GM21381 (cell line): ENCODE measurements around the gene SYNE2.
A peak's percentile ranks its signal among the peaks of the same experiment; 100 is the strongest.

ENCODE experiments used
- ATAC-seq: cut with Tn5 transposase; IDR thresholded peaks from one replicate; pipeline ENCODE4 v1.9.1; 2021; ENCODE audit warnings: mild to moderate bottlenecking, moderate library complexity; ENCODE audit not compliant: unreplicated experiment

SYNE2 gene

DNA sequence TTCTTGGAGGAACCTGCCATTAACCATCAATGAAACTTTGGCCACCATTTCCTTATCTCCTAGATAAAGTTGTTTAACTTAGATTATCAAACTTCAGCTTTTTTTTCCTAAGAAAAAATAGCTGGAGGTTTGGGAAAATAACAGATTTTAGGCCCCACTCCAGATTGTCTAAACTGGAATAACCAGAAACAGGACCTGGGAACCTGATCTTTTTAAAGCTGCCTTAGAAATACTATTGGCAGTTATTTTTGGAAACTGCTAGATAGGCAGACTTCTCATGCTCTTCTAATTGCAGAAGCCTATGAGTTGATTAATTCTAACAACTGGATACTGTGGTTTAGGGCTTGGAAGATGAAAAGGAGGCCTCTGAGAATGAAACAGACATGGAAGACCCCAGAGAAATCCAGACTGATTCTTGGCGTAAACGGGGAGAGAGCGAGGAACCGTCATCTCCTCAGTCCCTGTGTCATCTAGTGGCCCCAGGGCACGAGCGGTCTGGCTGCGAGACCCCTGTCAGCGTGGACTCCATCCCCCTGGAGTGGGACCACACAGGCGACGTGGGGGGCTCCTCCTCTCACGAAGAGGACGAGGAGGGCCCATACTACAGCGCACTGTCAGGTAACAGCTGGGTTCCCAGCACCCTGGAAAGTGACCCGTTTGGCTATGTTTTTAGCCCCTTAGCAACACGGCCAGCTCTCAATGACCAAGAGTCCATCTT lies 361.2 kb downstream of the SYNE2 start:
- no peak for ATAC-seq

DNA sequence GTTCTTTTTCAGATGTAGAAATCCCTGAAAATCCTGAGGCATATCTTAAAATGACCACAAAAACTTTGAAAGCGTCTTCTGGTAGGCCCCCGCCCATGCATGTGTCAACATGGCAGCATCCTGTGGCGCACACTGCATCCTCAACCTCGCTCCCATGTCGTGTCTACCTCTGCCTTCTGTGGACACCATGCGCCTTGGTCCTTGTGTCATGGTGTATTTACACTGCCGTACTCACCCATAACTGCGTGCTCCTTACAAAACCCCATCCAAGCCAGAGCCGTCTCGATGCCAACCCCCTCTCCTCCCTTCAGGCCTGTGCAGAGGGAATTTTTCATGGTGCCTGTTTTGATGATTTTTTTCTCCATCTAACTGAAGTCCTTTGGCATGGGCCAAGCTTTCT lies 362.5 kb downstream of the SYNE2 start:
- no peak for ATAC-seq

GRCh38 chr14:64215978-64216377 lies 363.2 kb downstream of the SYNE2 start:
- no peak for ATAC-seq

DNA sequence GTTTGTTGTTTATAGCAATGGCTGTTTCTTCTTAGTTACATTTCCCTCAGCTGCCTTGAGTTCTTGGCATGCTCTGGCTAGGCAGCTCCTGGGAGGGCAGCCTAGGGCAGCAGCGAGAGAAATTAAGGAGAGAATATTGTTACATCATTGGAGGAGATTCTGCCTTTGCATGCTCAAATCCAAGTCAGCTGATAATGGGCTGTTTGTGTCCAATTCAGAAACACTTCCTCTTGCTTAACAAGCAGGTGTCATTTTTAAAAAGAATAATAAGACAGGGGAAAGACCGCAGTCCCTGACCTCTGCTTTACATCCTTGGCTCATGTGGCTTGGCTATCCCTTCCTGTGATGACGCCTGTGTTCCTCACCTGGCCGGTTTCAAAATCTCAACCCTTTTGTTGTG lies 364.5 kb downstream of the SYNE2 start:
- ATAC-seq, result peak; percentile 51

DNA sequence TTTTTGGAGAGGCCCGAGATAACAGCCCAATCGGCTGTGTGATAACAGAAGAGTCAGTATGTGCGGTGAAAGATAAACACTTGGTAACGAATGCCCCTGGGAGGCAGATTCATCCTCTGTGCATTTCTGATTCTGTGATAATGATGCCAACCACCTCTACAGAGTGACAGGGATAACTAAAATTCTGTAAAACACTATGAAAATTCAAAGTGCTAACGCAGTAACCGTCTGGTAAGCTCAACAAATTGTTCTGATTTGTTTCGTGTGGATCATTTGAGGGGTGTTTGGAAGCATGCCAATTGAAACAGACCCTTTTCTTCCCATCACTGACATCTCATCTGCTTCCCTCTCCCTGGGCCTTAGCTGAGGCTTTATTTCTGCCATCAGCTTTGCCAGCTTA lies 365.0 kb downstream of the SYNE2 start:
- no peak for ATAC-seq

GRCh38 chr14:64218344-64219240 lies 365.8 kb downstream of the SYNE2 start:
- peak; percentile 54 for ATAC-seq

DNA sequence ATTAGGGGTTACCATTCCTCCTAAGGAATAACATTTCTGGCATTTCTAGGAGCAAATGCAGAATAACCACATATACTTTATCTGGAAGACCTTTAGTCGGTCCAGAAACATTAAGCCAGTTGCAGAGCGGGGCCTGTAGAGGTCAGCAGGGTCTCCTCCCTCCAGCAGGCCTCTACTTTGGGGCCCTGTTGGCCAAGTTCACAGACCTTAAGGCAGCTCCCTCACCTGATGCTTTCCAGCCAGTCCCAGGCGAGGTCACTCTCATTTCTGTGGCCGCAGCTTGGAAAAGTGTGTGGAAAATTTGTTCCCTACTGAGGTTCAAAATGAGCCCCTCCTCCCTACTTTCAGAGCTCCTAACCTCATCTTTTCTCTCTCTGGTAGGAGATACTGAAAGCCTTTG lies 367.3 kb downstream of the SYNE2 start:
- no peak for ATAC-seq

DNA sequence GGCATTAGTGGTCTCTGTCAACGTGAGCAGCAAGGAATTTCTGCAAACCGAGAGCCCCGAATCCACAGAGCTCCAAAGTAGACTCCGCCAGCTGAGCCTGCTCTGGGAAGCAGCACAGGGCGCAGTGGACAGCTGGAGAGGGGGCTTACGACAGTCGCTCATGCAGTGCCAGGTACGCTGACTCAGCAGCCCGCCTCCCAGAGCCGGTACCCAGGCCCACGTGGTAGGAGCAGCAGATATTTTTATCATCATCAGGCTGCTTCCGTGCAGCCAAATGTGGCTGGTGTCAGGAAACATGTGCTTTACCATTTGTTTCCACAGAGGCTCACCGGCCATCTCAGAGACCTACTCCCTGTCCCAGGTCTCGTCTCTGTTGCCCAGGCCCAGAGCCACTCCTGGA lies 367.7 kb downstream of the SYNE2 start:
- no peak for ATAC-seq

DNA sequence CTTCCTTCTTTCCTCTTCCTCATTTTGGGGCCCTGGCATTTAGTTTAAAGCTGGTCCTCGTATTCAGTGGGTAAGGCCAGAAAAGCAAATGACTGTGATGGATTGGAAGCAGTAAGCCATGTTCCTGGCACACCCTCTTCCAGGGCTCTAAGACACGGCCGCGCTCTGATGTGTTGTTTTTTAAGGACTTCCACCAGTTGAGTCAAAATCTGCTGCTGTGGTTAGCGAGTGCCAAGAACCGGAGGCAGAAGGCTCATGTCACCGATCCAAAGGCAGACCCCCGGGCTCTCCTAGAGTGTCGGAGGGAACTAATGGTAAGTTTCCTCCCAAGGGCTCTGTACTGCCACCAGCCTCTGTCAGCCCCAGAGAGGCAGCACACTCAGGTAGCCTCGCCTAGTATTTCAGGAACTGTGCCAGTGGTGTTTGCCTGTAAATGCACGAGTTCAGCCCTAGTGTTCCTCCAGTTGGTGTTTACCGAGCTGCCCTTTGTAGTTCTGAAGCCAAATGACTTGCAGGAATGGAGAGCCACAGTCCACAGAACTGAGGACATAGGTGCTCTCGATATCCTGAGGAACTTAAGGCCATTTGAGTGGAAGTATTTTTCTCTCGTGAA lies 368.7 kb downstream of the SYNE2 start:
- no peak for ATAC-seq

- ATAC-seq, result no peak
Observed at GRCh38 chr14:64225151-64225757, 372.4 kb downstream of the SYNE2 start.

GRCh38 chr14:64227856-64228255 lies 375.1 kb downstream of the SYNE2 start:
- no peak for ATAC-seq

GRCh38 chr14:64229489-64229888 lies 376.7 kb downstream of the SYNE2 start:
- ATAC-seq, result no peak

DNA sequence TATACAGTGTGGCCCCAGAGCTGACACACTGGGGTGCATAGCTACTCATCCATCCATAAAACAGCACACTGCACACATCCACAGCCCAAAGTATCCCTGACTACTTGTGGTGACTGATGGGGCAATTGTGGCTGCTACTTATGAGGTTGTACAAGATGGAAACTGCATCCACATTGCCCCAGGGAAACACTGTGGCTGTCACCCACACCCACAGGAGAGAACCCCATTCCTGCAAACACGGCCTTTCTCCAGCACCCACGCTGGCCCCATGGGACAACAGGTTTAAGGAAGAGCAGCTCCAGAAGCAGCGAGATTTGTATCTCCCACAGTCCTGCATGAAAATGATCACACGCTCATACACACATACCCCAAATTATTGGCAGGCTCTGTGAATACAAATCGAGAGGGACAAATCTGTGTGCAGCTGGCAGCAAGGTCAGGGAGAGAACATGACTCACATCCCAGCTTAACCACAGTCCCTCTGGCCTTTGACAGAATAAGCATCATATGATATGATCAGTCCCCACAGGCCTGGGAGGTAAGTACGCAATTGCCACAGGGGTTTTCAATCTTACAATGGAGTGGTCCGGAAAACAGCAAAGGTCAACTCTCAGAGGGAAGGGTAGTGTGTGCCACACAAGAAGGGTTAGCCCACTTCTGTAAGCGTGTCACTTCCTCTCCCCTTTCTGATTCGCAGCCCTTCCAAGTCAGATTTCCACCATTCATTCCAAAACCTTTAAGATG lies 379.5 kb downstream of the SYNE2 start:
- ATAC-seq, result peak; percentile 50

- ATAC-seq, result no peak
Observed at GRCh38 chr14:64232944-64233343, 380.1 kb downstream of the SYNE2 start.

DNA sequence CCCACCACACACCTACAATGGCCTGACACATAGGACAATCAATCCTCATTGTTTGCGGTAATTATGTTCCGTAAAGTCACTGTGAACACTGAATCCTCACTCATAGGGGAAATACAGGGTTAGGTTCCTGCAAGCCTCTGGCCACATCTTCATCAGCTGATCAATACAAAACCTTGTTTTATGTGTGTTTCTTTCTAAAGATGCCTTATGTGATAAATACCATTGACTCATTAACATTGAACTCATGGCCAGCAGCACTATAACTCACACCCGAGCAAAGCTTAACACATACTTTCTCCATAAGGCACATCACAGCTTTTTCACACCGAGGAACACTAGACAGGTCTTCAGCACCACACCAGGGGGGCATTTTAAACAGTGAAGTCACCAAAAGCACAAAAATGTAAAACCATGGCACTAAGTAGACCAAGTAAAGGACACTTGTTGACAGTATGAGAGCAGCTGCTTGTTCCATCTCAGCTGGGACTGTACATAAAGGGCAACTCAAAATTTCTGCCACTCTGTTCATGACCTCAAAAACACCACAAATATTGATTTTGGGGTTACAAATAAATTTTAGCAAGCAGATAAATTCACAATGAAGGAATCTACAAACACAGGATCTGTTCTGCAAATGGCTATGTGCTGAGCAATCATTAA lies 380.9 kb downstream of the SYNE2 start:
- ATAC-seq, result no peak

DNA sequence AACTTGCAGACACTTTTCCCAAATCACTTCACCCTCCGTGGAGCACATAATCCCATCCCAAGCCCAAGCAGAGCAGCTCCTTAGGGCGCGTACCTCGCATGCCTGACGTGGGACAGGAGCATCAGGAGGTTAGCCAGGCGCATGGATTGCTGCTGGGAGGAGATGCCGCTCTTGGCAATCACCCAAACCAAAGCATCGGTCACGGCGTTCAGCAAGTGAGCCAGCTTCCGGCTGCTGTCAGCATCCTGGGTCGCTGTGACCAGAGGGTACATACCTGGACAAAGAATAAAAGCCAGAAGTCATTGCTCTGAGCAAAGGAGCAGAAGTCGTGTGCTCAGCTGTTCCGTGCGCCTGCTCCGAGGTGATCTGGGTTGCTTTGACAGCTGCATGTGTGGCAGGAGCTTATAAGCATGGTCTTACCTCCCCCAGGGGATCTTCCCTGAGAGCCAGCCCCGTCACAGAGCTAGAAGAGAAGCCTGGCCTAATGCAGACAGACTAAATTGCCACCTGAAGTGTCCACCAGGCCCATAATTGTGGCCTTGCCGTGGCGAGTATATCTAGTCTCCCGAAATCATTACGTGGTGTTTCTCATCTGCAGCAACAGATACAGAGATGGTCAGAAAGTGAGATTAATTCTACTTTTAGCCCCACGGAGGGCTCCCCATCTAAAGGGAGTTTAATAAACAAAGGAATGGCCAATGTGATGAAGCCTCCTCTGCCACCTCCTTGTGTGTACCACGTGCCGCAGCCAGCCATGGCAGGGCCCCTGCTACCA lies 382.3 kb downstream of the SYNE2 start:
- ATAC-seq, result no peak

DNA sequence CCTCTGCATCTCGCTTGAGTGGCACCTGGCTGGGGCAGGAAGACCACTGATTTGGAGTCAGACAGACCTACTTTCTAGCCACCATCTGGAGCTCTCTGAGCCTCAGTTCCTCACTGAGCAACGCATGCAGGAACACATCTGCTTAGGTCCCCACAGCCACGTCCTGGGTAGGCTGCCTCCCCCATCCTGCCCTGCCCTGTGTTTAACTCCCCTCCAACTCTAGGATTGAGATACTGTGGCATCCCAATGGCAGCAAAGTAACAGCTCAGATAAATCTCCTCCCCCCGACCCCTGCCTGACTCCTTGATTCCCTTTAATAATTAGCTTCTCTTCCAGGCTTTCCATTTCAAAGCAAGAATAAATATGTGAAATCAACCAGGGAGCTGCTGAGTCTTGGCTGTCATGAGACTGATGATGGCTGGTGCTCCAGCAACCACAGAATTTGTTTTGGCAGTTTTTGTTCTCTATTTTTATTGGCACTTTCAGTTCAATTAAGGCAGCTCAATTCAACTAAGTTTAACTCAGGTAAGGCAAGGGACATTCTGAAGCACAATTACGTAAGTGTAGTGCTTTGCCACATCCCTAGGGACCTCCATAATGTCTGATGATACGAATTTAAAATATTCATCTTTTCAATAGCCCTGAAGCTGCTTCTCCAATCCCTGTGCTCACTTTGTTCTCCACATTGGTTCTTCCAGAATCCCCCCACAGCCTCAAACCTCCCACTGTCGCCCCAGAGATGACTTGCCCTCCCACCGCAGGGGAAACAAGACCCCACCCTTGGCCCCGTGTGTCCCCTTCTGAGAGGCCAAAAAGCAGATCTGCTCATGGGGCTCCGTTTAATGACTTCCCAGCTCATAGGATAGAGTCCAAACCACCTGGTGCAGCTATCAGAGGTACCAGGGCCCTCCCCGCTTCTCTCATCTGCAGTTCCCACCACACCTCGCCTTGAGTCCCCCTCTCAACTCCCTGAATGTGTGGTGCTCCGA lies 383.1 kb downstream of the SYNE2 start:
- peak; percentile 56 for ATAC-seq

GRCh38 chr14:64238049-64238448 lies 385.2 kb downstream of the SYNE2 start:
- no peak for ATAC-seq
